ENCODE measurements around the gene NMRAL1.

Gene NMRAL1

GRCh38 chr16:4475880-4476788 lies 1.7 kb upstream of the NMRAL1 start, which contains the start of gene HMOX2 (continued):
- TF ChIP-seq HIC1 (tag by site-specific recombination; IDR thresholded peaks at IDR 0.05): peak; percentile 83; the same call in 1 of the 2 replicates
- TF ChIP-seq ZNF416 (tag by site-specific recombination; IDR thresholded peaks at IDR 0.05): no peak
- TF ChIP-seq ZNF138 (tag by site-specific recombination; IDR thresholded peaks at IDR 0.05; ENCODE audit: borderline replicate concordance): no peak
- no peak for TF ChIP-seq ZNF560 (tag by site-specific recombination; IDR thresholded peaks at IDR 0.05; ENCODE audit: borderline replicate concordance)
- TF ChIP-seq MYNN (tag by site-specific recombination; IDR thresholded peaks at IDR 0.05; ENCODE audit: borderline replicate concordance): no peak
- TF ChIP-seq PRDM6 (tag by site-specific recombination; IDR thresholded peaks at IDR 0.05): no peak
- no peak for TF ChIP-seq ZNF433 (tag by site-specific recombination; IDR thresholded peaks at IDR 0.05; ENCODE audit: low read depth)
- no peak for TF ChIP-seq ZNF626 (tag by site-specific recombination; IDR thresholded peaks at IDR 0.05)
- TF ChIP-seq ZBTB26 (tag by site-specific recombination; optimal IDR thresholded peaks at IDR 0.05): peak; percentile 92
- TF ChIP-seq HOXD13 (CRISPR knock-in tag; IDR thresholded peaks at IDR 0.05; ENCODE audit: borderline replicate concordance): no peak
- TF ChIP-seq ZSCAN30 (tag by site-specific recombination; IDR thresholded peaks at IDR 0.05): peak; percentile 89
- no peak for TF ChIP-seq ZBTB21 (tag by site-specific recombination; IDR thresholded peaks at IDR 0.05)
- no peak for TF ChIP-seq ELK4 (IDR thresholded peaks at IDR 0.05; ENCODE audit: borderline replicate concordance, low read depth, low read length)
- TF ChIP-seq ZNF654 (tag by site-specific recombination; IDR thresholded peaks at IDR 0.05; ENCODE audit: low read depth): no peak
- peak; percentile 88; the same call in 1 of the 2 replicates for TF ChIP-seq PBX3 (CRISPR knock-in tag; IDR thresholded peaks at IDR 0.05)
- peak; percentile 55; the same call in 1 of the 2 replicates for TF ChIP-seq BCL11B (tag by site-specific recombination; IDR thresholded peaks at IDR 0.05; ENCODE audit: low read depth)
- TF ChIP-seq ZNF658 (tag by site-specific recombination; IDR thresholded peaks at IDR 0.05): no peak
- no peak for TF ChIP-seq ZNF600 (tag by site-specific recombination; IDR thresholded peaks at IDR 0.05)
- TF ChIP-seq ZSCAN16 (tag by site-specific recombination; IDR thresholded peaks at IDR 0.05): no peak
- no peak; the same call in 1 of the 2 replicates for TF ChIP-seq ZBTB48 (tag by site-specific recombination; IDR thresholded peaks at IDR 0.05)
- TF ChIP-seq ZNF157 (tag by site-specific recombination; IDR thresholded peaks at IDR 0.05): no peak
- peak; percentile 72 for TF ChIP-seq EGR2 (tag by site-specific recombination; IDR thresholded peaks at IDR 0.05; ENCODE audit: low read depth)
- no peak for TF ChIP-seq ZNF19 (tag by site-specific recombination; IDR thresholded peaks at IDR 0.05; ENCODE audit: low read depth)
- no peak; the same call in 1 of the 2 replicates for TF ChIP-seq ZNF777 (tag by site-specific recombination; IDR thresholded peaks at IDR 0.05; ENCODE audit: borderline replicate concordance)
- no peak for TF ChIP-seq ZNF596 (tag by site-specific recombination; IDR thresholded peaks at IDR 0.05)
- no peak for TF ChIP-seq ZNF677 (tag by site-specific recombination; IDR thresholded peaks at IDR 0.05)
- no peak for TF ChIP-seq ZNF311 (tag by site-specific recombination; IDR thresholded peaks at IDR 0.05; ENCODE audit: borderline replicate concordance)
- no peak for TF ChIP-seq ZNF394 (tag by site-specific recombination; IDR thresholded peaks at IDR 0.05; ENCODE audit: borderline replicate concordance)
- TF ChIP-seq ZNF530 (tag by site-specific recombination; IDR thresholded peaks at IDR 0.05; ENCODE audit: low read depth): no peak
- TF ChIP-seq ZNF561 (tag by site-specific recombination; IDR thresholded peaks at IDR 0.05; ENCODE audit: borderline replicate concordance): peak; percentile 37; the same call in 1 of the 2 replicates
- TF ChIP-seq ZBTB17 (tag by site-specific recombination; IDR thresholded peaks at IDR 0.05): peak; percentile 50; the same call in 1 of the 2 replicates
- TF ChIP-seq ZNF768 (tag by site-specific recombination; IDR thresholded peaks at IDR 0.05): no peak
- TF ChIP-seq ZNF24 (tag by site-specific recombination; IDR thresholded peaks at IDR 0.05): no peak

Data from HEK293 (cell line).